IMR-90 (cell line): ENCODE data around the gene BRIP1.

Source experiments
- CHD1 ChIP-seq: IDR thresholded peaks from 2 replicates; pipeline ENCODE4 v1.6.1; 2012; ENCODE audit warnings: low read depth, low read length, improper control_type of control experiment
- FOS ChIP-seq: fragments of 150-350 bp; IDR thresholded peaks from 2 replicates; pipeline ENCODE4 v1.6.1; 2016; ENCODE audit warnings: low read depth, low read length
- MAFK ChIP-seq: IDR thresholded peaks from 2 replicates; pipeline ENCODE4 v1.6.1; 2012; ENCODE audit warnings: low read depth, low read length, improper control_type of control experiment
- MAZ ChIP-seq: IDR thresholded peaks from 2 replicates; pipeline ENCODE4 v1.6.1; 2012; ENCODE audit warnings: low read depth, mild to moderate bottlenecking, low read length, improper control_type of control experiment, moderate library complexity, borderline replicate concordance
- MXI1 ChIP-seq: IDR thresholded peaks from 2 replicates; pipeline ENCODE4 v1.6.1; 2012; ENCODE audit warnings: low read depth, mild to moderate bottlenecking, low read length, moderate library complexity, borderline replicate concordance
- NFE2L2 ChIP-seq: fragments of 150-350 bp; IDR thresholded peaks from 2 replicates; pipeline ENCODE4 v1.6.1; 2016; ENCODE audit warnings: low read depth, mild to moderate bottlenecking, low read length
- POLR2A ChIP-seq: IDR thresholded peaks from 2 replicates; pipeline ENCODE4 v1.6.1; 2012; ENCODE audit warnings: mild to moderate bottlenecking, low read depth, low read length
- RAD21 ChIP-seq: IDR thresholded peaks from 2 replicates; pipeline ENCODE4 v1.6.1; 2012; ENCODE audit warnings: low read length, improper control_type of control experiment
- RCOR1 ChIP-seq: IDR thresholded peaks from 2 replicates; pipeline ENCODE4 v1.6.1; 2012; ENCODE audit warnings: mild to moderate bottlenecking, low read length, improper control_type of control experiment; ENCODE audit not compliant: insufficient replicate concordance
- RFX5 ChIP-seq: IDR thresholded peaks from 2 replicates; pipeline ENCODE4 v1.8.0; 2012; ENCODE audit warnings: low read depth, mild to moderate bottlenecking, low read length, moderate library complexity
- SMC3 ChIP-seq: fragments of 150-350 bp; IDR thresholded peaks from 2 replicates; pipeline ENCODE4 v1.6.1; 2016; ENCODE audit warnings: low read depth, mild to moderate bottlenecking, antibody characterized with exemption, low read length, moderate library complexity
- TF ChIP-seq, protein P1 (sequence below): conservative IDR thresholded peaks from 2 replicates; pipeline ENCODE4 v1.5.1; 2012; ENCODE audit warnings: mild to moderate bottlenecking, low read depth, low read length, improper control_type of control experiment
- TF ChIP-seq, protein P2 (sequence below): fragments of 150-350 bp; IDR thresholded peaks from 2 replicates; pipeline ENCODE4 v1.6.1; 2017; ENCODE audit warnings: mild to moderate bottlenecking, antibody characterized with exemption, low read length, low read depth
- TF ChIP-seq, protein P3 (sequence below): fragments of 150-350 bp; IDR thresholded peaks from 2 replicates; pipeline ENCODE4 v1.6.1; 2016; ENCODE audit warnings: low read depth, mild to moderate bottlenecking, low read length, moderate library complexity, borderline replicate concordance

DNA sequence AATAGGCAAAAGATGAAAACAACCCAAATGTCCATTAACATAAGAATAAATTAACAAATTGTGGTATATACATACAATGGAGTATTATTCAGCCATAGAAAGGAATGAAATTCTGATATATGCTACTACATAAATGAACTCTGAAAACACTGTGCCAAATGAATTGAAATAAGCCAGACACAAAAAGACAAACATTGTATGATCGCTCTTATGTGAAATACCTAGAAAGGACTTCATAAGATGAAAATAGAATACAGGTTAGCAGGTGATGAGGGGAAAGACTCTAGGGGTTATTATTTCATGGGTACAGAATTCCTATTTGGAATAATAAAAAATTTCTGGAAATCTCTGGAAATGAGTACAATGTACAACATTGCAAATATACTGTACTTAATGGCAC lies 80.2 kb downstream of the BRIP1 start:
- TF ChIP-seq, protein P1, sequence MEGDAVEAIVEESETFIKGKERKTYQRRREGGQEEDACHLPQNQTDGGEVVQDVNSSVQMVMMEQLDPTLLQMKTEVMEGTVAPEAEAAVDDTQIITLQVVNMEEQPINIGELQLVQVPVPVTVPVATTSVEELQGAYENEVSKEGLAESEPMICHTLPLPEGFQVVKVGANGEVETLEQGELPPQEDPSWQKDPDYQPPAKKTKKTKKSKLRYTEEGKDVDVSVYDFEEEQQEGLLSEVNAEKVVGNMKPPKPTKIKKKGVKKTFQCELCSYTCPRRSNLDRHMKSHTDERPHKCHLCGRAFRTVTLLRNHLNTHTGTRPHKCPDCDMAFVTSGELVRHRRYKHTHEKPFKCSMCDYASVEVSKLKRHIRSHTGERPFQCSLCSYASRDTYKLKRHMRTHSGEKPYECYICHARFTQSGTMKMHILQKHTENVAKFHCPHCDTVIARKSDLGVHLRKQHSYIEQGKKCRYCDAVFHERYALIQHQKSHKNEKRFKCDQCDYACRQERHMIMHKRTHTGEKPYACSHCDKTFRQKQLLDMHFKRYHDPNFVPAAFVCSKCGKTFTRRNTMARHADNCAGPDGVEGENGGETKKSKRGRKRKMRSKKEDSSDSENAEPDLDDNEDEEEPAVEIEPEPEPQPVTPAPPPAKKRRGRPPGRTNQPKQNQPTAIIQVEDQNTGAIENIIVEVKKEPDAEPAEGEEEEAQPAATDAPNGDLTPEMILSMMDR: no peak
- TF ChIP-seq POLR2A: no peak
- TF ChIP-seq RFX5: no peak
- TF ChIP-seq, protein P2, sequence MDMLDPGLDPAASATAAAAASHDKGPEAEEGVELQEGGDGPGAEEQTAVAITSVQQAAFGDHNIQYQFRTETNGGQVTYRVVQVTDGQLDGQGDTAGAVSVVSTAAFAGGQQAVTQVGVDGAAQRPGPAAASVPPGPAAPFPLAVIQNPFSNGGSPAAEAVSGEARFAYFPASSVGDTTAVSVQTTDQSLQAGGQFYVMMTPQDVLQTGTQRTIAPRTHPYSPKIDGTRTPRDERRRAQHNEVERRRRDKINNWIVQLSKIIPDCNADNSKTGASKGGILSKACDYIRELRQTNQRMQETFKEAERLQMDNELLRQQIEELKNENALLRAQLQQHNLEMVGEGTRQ: no peak
- no peak for TF ChIP-seq FOS
- no peak for TF ChIP-seq MAFK
- no peak for TF ChIP-seq RCOR1
- TF ChIP-seq MXI1: no peak
- TF ChIP-seq, protein P3, sequence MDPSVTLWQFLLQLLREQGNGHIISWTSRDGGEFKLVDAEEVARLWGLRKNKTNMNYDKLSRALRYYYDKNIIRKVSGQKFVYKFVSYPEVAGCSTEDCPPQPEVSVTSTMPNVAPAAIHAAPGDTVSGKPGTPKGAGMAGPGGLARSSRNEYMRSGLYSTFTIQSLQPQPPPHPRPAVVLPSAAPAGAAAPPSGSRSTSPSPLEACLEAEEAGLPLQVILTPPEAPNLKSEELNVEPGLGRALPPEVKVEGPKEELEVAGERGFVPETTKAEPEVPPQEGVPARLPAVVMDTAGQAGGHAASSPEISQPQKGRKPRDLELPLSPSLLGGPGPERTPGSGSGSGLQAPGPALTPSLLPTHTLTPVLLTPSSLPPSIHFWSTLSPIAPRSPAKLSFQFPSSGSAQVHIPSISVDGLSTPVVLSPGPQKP: no peak
- TF ChIP-seq SMC3: no peak
- TF ChIP-seq MAZ: no peak
- TF ChIP-seq NFE2L2: no peak
- no peak for TF ChIP-seq RAD21
- no peak for TF ChIP-seq CHD1
